ENCODE measurements around the gene ALDH4A1. TPM values are rescaled to one million over a fixed set of nuclear protein-coding genes. Genes with fewer than 3 reads are reported as not detected.

The ALDH4A1 gene
- total RNA-seq, 3 donors from 2014 or later, result 15.7 to 81.0 (median 23.7) TPM

GRCh38 chr1:18890706-18891425 is 11.5 kb downstream of the ALDH4A1 start:
- TF ChIP-seq, protein P1, sequence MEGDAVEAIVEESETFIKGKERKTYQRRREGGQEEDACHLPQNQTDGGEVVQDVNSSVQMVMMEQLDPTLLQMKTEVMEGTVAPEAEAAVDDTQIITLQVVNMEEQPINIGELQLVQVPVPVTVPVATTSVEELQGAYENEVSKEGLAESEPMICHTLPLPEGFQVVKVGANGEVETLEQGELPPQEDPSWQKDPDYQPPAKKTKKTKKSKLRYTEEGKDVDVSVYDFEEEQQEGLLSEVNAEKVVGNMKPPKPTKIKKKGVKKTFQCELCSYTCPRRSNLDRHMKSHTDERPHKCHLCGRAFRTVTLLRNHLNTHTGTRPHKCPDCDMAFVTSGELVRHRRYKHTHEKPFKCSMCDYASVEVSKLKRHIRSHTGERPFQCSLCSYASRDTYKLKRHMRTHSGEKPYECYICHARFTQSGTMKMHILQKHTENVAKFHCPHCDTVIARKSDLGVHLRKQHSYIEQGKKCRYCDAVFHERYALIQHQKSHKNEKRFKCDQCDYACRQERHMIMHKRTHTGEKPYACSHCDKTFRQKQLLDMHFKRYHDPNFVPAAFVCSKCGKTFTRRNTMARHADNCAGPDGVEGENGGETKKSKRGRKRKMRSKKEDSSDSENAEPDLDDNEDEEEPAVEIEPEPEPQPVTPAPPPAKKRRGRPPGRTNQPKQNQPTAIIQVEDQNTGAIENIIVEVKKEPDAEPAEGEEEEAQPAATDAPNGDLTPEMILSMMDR (IDR thresholded peaks at IDR 0.05), result no peak
- TF ChIP-seq POLR2AphosphoS5 (IDR thresholded peaks at IDR 0.05) (no peak), POLR2A (IDR thresholded peaks at IDR 0.05) (no peak)
- Histone ChIP-seq H3K9me3 (no peaks in the 10 kb centered on the region), H3K27ac (no peak overlapping the region), H3K27me3 (no peaks in the 10 kb centered on the region), H3K4me1 (no peaks in the 10 kb centered on the region), H3K36me3 (no peaks in the 10 kb centered on the region), H3K4me3 (no peak overlapping the region)
- intact Hi-C loops (cut with DNase I; ENCODE audit: low total_unique reads), result no loop called here
- no peak for DNase-seq (ENCODE audit: low spot score in 2 of 2)

GRCh38 chr1:18886003-18886335 is 16.4 kb downstream of the ALDH4A1 start:
- DNase-seq (ENCODE audit: low spot score in 2 of 2), result no peak
- Histone ChIP-seq H3K9me3 (no peaks in the 10 kb centered on the region), H3K27ac (no peak overlapping the region), H3K36me3 (no peaks in the 10 kb centered on the region), H3K4me3 (no peak overlapping the region), H3K27me3 (no peaks in the 10 kb centered on the region), H3K4me1 (no peaks in the 10 kb centered on the region)
- intact Hi-C loops (cut with DNase I; ENCODE audit: low total_unique reads), result no loop called here
- TF ChIP-seq, protein P1 (IDR thresholded peaks at IDR 0.05), result no peak
- TF ChIP-seq POLR2AphosphoS5 (IDR thresholded peaks at IDR 0.05) (no peak), POLR2A (IDR thresholded peaks at IDR 0.05) (no peak)

DNA sequence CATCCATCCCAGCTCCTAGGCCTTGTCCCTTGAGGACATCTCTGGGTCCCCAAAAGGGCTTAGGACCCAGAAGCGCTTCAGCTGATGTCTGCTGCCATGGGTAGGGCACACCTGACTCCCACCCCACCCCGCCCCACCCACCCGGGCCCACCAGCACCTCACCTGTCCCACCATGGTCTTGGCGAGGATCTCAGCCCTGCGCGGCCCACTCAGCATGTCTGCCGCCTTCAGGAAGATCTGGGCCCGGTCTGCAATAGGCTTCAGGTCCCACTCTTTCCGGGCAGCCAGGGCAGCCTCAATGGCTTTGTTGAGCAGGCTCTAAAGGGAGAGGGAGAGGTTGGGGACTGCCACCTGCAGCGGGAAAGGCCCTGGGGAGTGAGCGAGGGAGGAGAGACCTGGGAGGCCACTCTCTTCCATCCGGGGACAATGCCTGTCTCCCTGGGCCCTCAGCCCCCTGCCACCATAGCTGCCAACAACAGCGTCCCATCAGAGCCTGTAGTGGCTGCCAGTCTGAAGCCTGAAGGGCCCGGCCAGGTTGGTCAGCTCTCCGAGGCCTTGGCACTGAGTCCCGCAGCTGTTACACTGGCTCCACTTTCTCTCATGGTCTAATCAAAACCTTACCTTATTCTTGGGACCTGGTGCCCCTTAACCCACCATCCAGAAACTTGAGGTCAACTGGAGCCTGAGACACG is 16.9 kb downstream of the ALDH4A1 start:
- H3K4me3 ChIP-seq, result no peak overlapping the region
- TF ChIP-seq, protein P1 (IDR thresholded peaks at IDR 0.05), result no peak
- no peak for TF ChIP-seq POLR2A (IDR thresholded peaks at IDR 0.05)
- no peak for TF ChIP-seq POLR2AphosphoS5 (IDR thresholded peaks at IDR 0.05)
- no peaks in the 10 kb centered on the region for H3K4me1 ChIP-seq
- no peaks in the 10 kb centered on the region for H3K9me3 ChIP-seq
- DNase-seq (ENCODE audit: low spot score in 2 of 2), result no peak
- intact Hi-C loops (cut with DNase I; ENCODE audit: low total_unique reads), result no loop called here
- H3K27ac ChIP-seq, result no peak overlapping the region
- no peaks in the 10 kb centered on the region for H3K27me3 ChIP-seq
- H3K36me3 ChIP-seq, result no peaks in the 10 kb centered on the region

DNA sequence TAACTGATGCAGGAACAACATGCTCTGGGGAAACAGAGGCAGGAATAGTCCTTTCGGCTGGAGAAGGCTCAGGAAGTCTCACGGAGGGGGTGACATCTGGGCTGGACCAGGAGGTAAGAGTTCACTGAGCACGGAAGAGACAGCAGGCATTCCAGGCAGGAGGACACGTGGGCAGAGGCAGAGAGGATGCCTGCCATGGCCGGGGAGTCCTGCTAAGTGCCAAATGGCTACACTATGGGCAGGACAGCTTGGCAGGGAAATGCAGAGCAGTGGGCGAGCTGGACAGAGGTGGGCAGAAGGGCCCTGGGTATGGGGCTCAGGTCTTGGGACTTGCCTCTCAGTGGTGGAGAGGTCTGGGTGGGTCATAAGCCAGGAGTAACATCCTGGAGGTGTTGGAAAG is 17.6 kb downstream of the ALDH4A1 start:
- Histone ChIP-seq H3K4me1 (no peaks in the 10 kb centered on the region), H3K27me3 (no peaks in the 10 kb centered on the region), H3K27ac (no peak overlapping the region), H3K36me3 (no peaks in the 10 kb centered on the region), H3K4me3 (no peak overlapping the region), H3K9me3 (no peaks in the 10 kb centered on the region)
- no peak for DNase-seq (ENCODE audit: low spot score in 2 of 2)
- TF ChIP-seq, protein P1 (IDR thresholded peaks at IDR 0.05), result no peak
- TF ChIP-seq POLR2A (IDR thresholded peaks at IDR 0.05) (no peak), POLR2AphosphoS5 (IDR thresholded peaks at IDR 0.05) (no peak)
- intact Hi-C loops (cut with DNase I; ENCODE audit: low total_unique reads), result no loop called here

- DNase-seq (ENCODE audit: low spot score in 2 of 2), result no peak
- intact Hi-C loops (cut with DNase I; ENCODE audit: low total_unique reads), result no loop called here
- no peaks in the 10 kb centered on the region for H3K9me3 ChIP-seq
- H3K36me3 ChIP-seq, result no peaks in the 10 kb centered on the region
- H3K27me3 ChIP-seq, result no peaks in the 10 kb centered on the region
- no peak overlapping the region for H3K4me3 ChIP-seq
- TF ChIP-seq, protein P1 (IDR thresholded peaks at IDR 0.05), result no peak
- TF ChIP-seq POLR2A (IDR thresholded peaks at IDR 0.05) (no peak), POLR2AphosphoS5 (IDR thresholded peaks at IDR 0.05) (no peak)
- H3K4me1 ChIP-seq, result no peaks in the 10 kb centered on the region
- H3K27ac ChIP-seq, result no peak overlapping the region
Measured at GRCh38 chr1:18884419-18884717, 18.0 kb downstream of the ALDH4A1 start.
